LNCaP clone FGC (cell line): ENCODE measurements around the gene PPP2R5B.

Experiments used
- DNase-seq: peaks from one replicate; pipeline ENCODE4 v3.0.0-alpha.2; 2011; ENCODE audit warnings: low read depth
- H3K4me3 ChIP-seq: 2 replicates; pipeline ENCODE4 v1.5.1; 2011; ENCODE audit warnings: mild to moderate bottlenecking, low read depth, low read length, control low read depth
- TF ChIP-seq, protein P1 (sequence below): IDR thresholded peaks from 2 replicates; pipeline ENCODE4 v1.5.1; 2012; ENCODE audit warnings: mild to moderate bottlenecking; ENCODE audit not compliant: control insufficient read depth, insufficient read depth; ENCODE audit errors: extremely low read depth

The PPP2R5B gene

DNA sequence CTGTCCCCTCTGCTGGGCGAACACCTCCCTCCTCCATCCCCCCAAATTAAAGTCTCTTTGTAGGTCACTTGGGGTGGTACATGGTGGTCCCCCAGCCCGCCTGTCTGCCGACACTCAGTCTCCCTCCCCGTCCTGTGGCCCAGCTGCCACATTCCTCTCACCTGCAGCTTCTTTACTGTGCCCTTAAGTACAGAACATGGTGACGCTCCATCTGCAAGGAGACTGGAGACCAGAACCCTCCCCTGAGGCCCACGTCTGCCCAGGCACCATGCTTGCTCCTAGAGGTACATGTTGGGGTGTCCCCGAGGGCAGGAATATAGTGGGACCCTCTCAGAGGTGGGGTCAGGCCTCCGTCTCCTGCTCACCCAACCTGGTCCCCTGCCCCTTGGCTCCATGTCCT lies 40.5 kb upstream of the PPP2R5B start:
- no peak overlapping the region for H3K4me3 ChIP-seq
- DNase-seq, result no peak
- TF ChIP-seq, protein P1, sequence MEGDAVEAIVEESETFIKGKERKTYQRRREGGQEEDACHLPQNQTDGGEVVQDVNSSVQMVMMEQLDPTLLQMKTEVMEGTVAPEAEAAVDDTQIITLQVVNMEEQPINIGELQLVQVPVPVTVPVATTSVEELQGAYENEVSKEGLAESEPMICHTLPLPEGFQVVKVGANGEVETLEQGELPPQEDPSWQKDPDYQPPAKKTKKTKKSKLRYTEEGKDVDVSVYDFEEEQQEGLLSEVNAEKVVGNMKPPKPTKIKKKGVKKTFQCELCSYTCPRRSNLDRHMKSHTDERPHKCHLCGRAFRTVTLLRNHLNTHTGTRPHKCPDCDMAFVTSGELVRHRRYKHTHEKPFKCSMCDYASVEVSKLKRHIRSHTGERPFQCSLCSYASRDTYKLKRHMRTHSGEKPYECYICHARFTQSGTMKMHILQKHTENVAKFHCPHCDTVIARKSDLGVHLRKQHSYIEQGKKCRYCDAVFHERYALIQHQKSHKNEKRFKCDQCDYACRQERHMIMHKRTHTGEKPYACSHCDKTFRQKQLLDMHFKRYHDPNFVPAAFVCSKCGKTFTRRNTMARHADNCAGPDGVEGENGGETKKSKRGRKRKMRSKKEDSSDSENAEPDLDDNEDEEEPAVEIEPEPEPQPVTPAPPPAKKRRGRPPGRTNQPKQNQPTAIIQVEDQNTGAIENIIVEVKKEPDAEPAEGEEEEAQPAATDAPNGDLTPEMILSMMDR, result no peak

- TF ChIP-seq, protein P1, result no peak
- no peak for DNase-seq
- no peak overlapping the region for H3K4me3 ChIP-seq
These were observed 38.9 kb upstream of the PPP2R5B start for GRCh38 chr11:64885367-64886286.

- no peak for DNase-seq
- H3K4me3 ChIP-seq, result no peak overlapping the region
- TF ChIP-seq, protein P1, result no peak
These were observed 37.2 kb upstream of the PPP2R5B start for GRCh38 chr11:64887234-64887756.

DNA sequence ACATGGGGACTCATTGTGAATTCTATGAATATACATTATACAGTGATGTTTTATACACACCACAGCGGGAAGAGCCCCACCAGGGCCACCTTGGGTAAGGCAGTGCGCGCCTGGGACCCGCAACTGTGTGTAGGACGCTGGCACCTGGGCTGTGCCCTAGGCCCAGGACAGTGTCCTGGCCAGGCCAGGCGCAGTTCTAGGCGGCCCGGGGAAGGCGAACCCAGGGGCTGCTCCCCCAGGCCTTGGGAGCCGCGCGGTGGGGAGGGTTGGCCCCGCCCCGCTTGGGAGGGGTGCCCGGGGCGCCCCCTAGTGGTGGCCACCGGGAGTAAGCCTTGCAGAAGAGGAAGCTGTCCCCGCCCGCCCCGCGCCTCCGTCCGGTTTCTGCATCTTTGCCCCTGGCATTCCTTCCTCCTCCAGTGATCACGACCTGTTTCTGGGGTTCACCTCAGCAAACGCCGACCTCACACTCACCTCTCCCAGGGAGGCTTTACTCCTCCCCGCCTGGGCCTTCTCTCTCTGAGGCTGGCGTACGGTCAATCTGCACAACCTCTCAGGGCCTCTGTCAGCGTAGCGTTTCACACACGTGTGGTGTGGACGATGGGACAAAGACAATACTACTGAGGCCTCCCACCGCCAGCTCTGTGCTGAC lies 36.6 kb upstream of the PPP2R5B start:
- TF ChIP-seq, protein P1, result peak; percentile 89
- no peak overlapping the region for H3K4me3 ChIP-seq
- no peak for DNase-seq

GRCh38 chr11:64888406-64888728 lies 36.1 kb upstream of the PPP2R5B start:
- TF ChIP-seq, protein P1, result no peak
- no peak for DNase-seq
- no peak overlapping the region for H3K4me3 ChIP-seq

GRCh38 chr11:64888729-64889511 lies 35.6 kb upstream of the PPP2R5B start:
- TF ChIP-seq, protein P1, result no peak
- DNase-seq, result no peak
- no peak overlapping the region for H3K4me3 ChIP-seq
